AG04449 (cell line): ENCODE results near the gene PDE4B.
A peak's percentile ranks its signal among the peaks of the same experiment; 100 is the strongest.

Source experiments
- CTCF ChIA-PET: fragments of 350-600 bp; formaldehyde crosslinking; extraction: SDS; loops from one replicate; lab custom pipeline; 2021; ENCODE audit warnings: antibody characterized with exemption; lab: Yijun Ruan, JAX
- POLR2A ChIA-PET: fragments of 400-600, 350-600 bp; formaldehyde crosslinking; extraction: SDS; loops from one replicate; lab custom pipeline; 2020; ENCODE audit warnings: antibody characterized with exemption, inconsistent platforms; lab: Yijun Ruan, JAX
- DNase-seq: peaks from one replicate; pipeline ENCODE4 v3.0.0-alpha.2; 2010; ENCODE audit warnings: low read depth, low spot score
- H3K4me3 ChIP-seq: 2 replicates; pipeline ENCODE4 v1.5.1; 2011; ENCODE audit warnings: low read depth, mild to moderate bottlenecking, control low read depth, low read length
- TF ChIP-seq, protein P1 (sequence below): IDR thresholded peaks from one replicate; pipeline ENCODE4 v1.5.1; 2011; ENCODE audit warnings: mild to moderate bottlenecking, moderate library complexity, low read length, control low read depth, inconsistent platforms; ENCODE audit not compliant: insufficient read depth; ENCODE audit errors: missing control alignments

Gene PDE4B

DNA sequence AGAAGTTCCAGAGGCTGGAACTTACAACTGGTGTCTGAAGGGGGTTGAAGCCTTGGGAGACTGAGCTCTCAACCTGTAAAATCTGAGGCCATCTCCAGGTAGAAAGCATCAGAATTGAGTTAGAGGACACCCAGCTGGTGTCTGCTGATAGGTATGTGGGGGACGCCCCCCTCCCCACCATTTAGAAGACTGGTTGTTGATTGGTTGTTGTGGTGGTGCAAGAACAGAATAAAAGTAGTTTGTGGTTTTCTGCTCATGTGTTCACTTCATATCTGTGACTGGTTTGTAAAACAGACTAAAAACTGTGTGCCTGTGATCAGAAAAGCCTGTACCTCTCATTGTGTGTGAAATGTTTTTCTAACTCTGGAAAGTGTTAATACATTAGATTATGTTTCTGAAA lies 33.2 kb upstream of the PDE4B start:
- TF ChIP-seq, protein P1, sequence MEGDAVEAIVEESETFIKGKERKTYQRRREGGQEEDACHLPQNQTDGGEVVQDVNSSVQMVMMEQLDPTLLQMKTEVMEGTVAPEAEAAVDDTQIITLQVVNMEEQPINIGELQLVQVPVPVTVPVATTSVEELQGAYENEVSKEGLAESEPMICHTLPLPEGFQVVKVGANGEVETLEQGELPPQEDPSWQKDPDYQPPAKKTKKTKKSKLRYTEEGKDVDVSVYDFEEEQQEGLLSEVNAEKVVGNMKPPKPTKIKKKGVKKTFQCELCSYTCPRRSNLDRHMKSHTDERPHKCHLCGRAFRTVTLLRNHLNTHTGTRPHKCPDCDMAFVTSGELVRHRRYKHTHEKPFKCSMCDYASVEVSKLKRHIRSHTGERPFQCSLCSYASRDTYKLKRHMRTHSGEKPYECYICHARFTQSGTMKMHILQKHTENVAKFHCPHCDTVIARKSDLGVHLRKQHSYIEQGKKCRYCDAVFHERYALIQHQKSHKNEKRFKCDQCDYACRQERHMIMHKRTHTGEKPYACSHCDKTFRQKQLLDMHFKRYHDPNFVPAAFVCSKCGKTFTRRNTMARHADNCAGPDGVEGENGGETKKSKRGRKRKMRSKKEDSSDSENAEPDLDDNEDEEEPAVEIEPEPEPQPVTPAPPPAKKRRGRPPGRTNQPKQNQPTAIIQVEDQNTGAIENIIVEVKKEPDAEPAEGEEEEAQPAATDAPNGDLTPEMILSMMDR: no peak
- H3K4me3 ChIP-seq: no peak overlapping the region
- POLR2A ChIA-PET: no interaction called here
- DNase-seq: no peak
- CTCF ChIA-PET: interaction anchor here (1.0 to 1.1 kb wide), 2 partner anchors 19 to 483 kb away, joined by 3 to 4 read pairs; no protein-coding TSS in a partner anchor

GRCh38 chr1:65762081-65762862 lies 30.4 kb upstream of the PDE4B start:
- peak; percentile 70 for DNase-seq
- peak overlapping the region; percentile 35 for H3K4me3 ChIP-seq

GRCh38 chr1:65764052-65764451 lies 28.6 kb upstream of the PDE4B start:
- POLR2A ChIA-PET: no interaction called here
- DNase-seq: no peak
- H3K4me3 ChIP-seq: no peak overlapping the region
- TF ChIP-seq, protein P1: no peak
- CTCF ChIA-PET: no interaction called here

More at GRCh38 chr1:65762081-65762862, 30.4 kb upstream of the PDE4B start:
- POLR2A ChIA-PET: interaction anchor here (0.6 to 0.8 kb wide), 2 partner anchors 56 to 58 kb away, joined by 3 read pairs; no protein-coding TSS in a partner anchor
- CTCF ChIA-PET: interaction anchor here (1.1 kb wide), 1 partner anchor 12 kb away, joined by 4 read pairs; no protein-coding TSS in a partner anchor
- TF ChIP-seq, protein P1: no peak

DNA sequence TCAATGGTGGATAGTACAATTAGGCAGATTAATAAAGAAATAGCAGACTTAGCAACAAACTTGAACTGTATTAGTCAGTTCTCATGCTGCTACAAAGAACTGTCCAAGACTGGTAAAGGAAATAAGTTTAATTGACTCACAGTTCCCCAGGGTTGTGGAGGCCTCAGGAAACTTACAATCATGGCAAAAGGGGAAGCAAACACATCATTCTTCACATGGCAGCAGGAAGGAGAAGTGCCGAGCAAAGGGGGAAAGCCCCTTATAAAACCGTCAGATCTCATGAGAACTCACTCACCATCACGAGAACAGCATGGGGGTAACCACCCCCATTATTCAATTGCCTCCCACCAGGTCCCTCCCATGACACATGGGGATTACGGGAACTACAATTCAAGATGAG lies 27.1 kb upstream of the PDE4B start:
- H3K4me3 ChIP-seq: no peak overlapping the region
- ChIA-PET POLR2A (no interaction called here), CTCF (no interaction called here)
- TF ChIP-seq, protein P1: no peak
- DNase-seq: no peak

GRCh38 chr1:65769636-65770035 lies 23.1 kb upstream of the PDE4B start:
- no peak overlapping the region for H3K4me3 ChIP-seq
- peak; percentile 70 for DNase-seq
- ChIA-PET POLR2A (no interaction called here), CTCF (no interaction called here)
- TF ChIP-seq, protein P1: no peak

- CTCF ChIA-PET: interaction anchor here (1.2 kb wide), 1 partner anchor 187 kb away, joined by 3 read pairs; no protein-coding TSS in a partner anchor
- POLR2A ChIA-PET: no interaction called here
- DNase-seq: no peak
- H3K4me3 ChIP-seq: no peak overlapping the region
- TF ChIP-seq, protein P1: no peak
Observed at GRCh38 chr1:65772607-65773006, 20.1 kb upstream of the PDE4B start.
